Thoracic aorta (tissue), 2 donors: ENCODE measurements around the gene BCKDHB. TPM values are rescaled to one million over a fixed set of nuclear protein-coding genes. Genes with fewer than 3 reads are reported as not detected.

Source experiments
- ATAC-seq: fragments of 150-250 bp; one replicate; pipeline ENCODE4 v1.8.0; 2017; ENCODE audit warnings: low read depth; ENCODE audit not compliant: insufficient number of reproducible peaks, low FRiP score
- DNase-seq: peaks from one replicate; pipeline ENCODE4 v3.0.0-alpha.2; 2020; ENCODE audit warnings: low spot score
- H3K27ac ChIP-seq, 2 donors: fragments of 200-600 bp; sonication (generic); 1 replicate in 1 of 2; 2 replicates in 1 of 2; pipeline ENCODE4 v1.5.1; 2016; ENCODE audit warnings: mild to moderate bottlenecking in 2 of 2, moderate library complexity in 2 of 2
- H3K27me3 ChIP-seq: fragments of 200-600 bp; sonication (generic); replicated peaks from 2 replicates; pipeline ENCODE4 v1.6.0; 2016; ENCODE audit warnings: mild to moderate bottlenecking; ENCODE audit not compliant: insufficient read depth
- H3K36me3 ChIP-seq: fragments of 200-600 bp; sonication (generic); one replicate; pipeline ENCODE4 v1.5.1; 2016
- H3K4me1 ChIP-seq, 2 donors: fragments of 200-600 bp; sonication (generic); 1 replicate in 1 of 2; 2 replicates in 1 of 2; pipeline versions ENCODE4 v1.5.1 to v1.6.0; 2016; ENCODE audit warnings: low read depth in 2 of 2, mild to moderate bottlenecking in 1 of 2; ENCODE audit not compliant: control insufficient read depth in 1 of 2
- H3K4me3 ChIP-seq: fragments of 200-600 bp; sonication (generic); 2 replicates; pipeline ENCODE4 v1.5.1; 2016; ENCODE audit warnings: mild to moderate bottlenecking
- H3K9me3 ChIP-seq: fragments of 200-600 bp; sonication (generic); 2 replicates; pipeline ENCODE4 v1.5.1; 2016
- total RNA-seq, 2 donors: library from RNA; depleted of rRNA; stranded (reverse); fragments of >200 nt; gene quantifications; one replicate each; pipeline versions ENCODE4 v1.1.0 to v1.2.3, GENCODE V29; 2016
- TF ChIP-seq, protein P1 (sequence below): fragments of 200-600 bp; sonication (generic); IDR thresholded peaks from one replicate; pipeline ENCODE4 v1.5.1; 2019; ENCODE audit warnings: antibody characterized with exemption

BCKDHB gene
- total RNA-seq, 2 donors from 2014 or later = 14.1 to 22.1 TPM

DNA sequence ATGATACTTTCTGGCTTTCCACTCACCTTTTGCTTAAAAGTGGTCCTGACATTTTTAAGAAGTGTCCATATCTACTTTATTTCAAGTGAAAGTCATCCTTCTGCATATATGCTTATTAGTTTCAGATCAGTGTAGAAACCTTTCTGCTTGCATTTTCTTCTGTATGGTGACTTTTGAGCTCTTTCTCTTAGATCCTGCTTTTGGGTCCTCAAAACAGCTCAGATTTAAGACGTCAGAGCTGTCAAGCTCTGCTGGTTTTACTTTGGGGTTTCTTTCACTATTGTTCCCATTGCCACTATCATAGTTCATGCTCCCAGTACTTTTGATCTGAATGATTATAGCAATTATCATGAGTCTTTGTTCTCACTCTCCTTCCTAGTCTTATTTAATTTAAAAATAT is 41.7 kb downstream of the BCKDHB start:
- H3K4me1 ChIP-seq = peaks cover 19 to 26% of the 10 kb centered on the region in 2 donors
- TF ChIP-seq, protein P1, sequence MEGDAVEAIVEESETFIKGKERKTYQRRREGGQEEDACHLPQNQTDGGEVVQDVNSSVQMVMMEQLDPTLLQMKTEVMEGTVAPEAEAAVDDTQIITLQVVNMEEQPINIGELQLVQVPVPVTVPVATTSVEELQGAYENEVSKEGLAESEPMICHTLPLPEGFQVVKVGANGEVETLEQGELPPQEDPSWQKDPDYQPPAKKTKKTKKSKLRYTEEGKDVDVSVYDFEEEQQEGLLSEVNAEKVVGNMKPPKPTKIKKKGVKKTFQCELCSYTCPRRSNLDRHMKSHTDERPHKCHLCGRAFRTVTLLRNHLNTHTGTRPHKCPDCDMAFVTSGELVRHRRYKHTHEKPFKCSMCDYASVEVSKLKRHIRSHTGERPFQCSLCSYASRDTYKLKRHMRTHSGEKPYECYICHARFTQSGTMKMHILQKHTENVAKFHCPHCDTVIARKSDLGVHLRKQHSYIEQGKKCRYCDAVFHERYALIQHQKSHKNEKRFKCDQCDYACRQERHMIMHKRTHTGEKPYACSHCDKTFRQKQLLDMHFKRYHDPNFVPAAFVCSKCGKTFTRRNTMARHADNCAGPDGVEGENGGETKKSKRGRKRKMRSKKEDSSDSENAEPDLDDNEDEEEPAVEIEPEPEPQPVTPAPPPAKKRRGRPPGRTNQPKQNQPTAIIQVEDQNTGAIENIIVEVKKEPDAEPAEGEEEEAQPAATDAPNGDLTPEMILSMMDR = no peak
- no peaks in the 10 kb centered on the region for H3K9me3 ChIP-seq
- H3K27ac ChIP-seq = no peak overlapping the region
- no peak for DNase-seq
- no peak overlapping the region for H3K4me3 ChIP-seq
- no peaks in the 10 kb centered on the region for H3K36me3 ChIP-seq
- no peak for ATAC-seq
- no peaks in the 10 kb centered on the region for H3K27me3 ChIP-seq

DNA sequence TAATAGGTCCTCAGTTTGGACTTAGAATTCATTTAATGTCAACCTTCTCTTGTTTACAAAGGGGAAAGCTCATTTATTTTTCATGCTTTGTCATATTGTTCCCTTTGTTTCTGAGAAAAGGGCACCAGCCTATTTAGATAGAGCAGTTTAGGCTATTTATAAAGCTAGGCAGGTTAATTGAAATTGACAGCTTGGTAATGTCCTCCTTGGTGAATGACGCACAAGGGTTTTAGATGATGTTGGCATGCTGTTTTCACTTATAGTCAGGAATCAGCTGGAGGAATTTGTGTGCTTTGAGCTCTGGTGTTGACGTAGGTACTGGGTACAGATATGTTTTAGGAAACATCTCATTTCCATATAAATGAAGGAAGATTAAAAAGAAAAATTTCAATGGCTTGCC is 45.2 kb downstream of the BCKDHB start:
- H3K27ac ChIP-seq = no peak overlapping the region
- H3K9me3 ChIP-seq = no peaks in the 10 kb centered on the region
- H3K27me3 ChIP-seq = no peaks in the 10 kb centered on the region
- no peak for DNase-seq
- TF ChIP-seq, protein P1 = no peak
- no peak overlapping the region for H3K4me3 ChIP-seq
- no peak for ATAC-seq
- no peaks in the 10 kb centered on the region for H3K36me3 ChIP-seq
- H3K4me1 ChIP-seq = no peaks in the 10 kb centered on the region

DNA sequence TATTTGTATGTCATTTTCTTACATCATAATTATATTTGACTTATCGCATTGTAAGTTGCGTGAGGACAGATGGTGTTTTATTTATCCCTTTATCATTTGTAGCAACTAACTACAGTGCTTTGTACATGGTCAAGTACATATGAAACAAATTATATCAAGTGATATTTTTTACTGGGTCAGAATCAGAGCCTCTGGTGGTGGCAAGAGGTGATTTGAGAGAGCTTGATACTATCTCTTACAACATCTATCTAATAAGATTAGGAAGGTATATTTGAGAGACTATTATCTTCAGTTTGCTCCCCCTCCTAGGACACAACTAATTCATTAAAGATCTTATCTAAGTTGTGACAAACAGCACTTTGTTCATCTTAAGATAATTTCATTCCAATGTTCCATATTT is 47.7 kb downstream of the BCKDHB start:
- H3K36me3 ChIP-seq = no peaks in the 10 kb centered on the region
- no peaks in the 10 kb centered on the region for H3K9me3 ChIP-seq
- DNase-seq (no peak), ATAC-seq (no peak)
- no peaks in the 10 kb centered on the region for H3K27me3 ChIP-seq
- no peak overlapping the region for H3K27ac ChIP-seq
- H3K4me3 ChIP-seq = no peak overlapping the region
- no peaks in the 10 kb centered on the region for H3K4me1 ChIP-seq
- TF ChIP-seq, protein P1 = no peak

DNA sequence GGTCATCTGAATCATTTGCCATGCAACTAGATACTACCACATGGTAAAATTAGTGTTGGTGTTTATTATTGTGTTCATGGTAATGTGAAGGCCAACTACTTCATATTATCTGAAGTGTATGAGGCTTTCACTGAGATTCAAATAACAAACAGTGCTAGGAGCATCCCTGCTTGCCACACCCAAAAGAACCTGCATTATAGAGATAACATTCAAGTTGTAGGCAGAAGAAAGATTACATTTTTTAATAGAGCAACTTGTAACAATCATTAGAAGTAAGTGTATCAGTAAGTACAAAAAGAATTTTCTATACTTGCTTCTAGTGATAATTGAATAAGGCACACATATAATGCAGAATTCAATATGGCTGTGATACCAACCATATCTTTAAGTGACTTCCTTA is 49.8 kb downstream of the BCKDHB start:
- H3K27ac ChIP-seq = no peak overlapping the region
- no peak for DNase-seq
- ATAC-seq = no peak
- TF ChIP-seq, protein P1 = no peak
- no peaks in the 10 kb centered on the region for H3K9me3 ChIP-seq
- no peaks in the 10 kb centered on the region for H3K27me3 ChIP-seq
- H3K36me3 ChIP-seq = no peaks in the 10 kb centered on the region
- H3K4me1 ChIP-seq = no peaks in the 10 kb centered on the region
- H3K4me3 ChIP-seq = no peak overlapping the region

DNA sequence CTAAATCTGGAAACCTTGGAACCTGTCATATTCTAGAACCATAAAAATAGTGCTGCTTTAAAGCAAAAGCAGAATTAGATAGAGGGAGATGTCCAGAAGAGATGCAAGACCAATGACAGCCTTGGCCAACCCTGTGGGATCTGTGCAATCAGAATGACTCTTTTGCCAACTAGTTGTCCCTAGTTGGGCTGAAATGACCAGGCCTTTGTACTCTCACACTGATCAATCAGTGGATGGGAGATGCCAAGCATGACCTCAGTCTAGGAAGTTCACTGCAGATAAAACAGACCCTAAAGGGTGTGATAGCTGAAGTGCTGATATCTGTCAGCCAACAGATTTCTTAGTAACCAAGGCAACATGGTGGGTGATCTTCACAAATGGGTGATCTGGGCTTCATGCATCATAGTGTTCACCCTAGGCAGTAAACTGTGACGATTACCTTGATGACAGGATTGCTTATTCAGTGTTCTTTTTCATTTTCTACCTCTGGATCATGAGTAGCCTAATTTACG is 52.1 kb downstream of the BCKDHB start:
- ATAC-seq (no peak), DNase-seq (no peak)
- Histone ChIP-seq H3K27ac (no peak overlapping the region), H3K4me1 (no peaks in the 10 kb centered on the region), H3K36me3 (no peaks in the 10 kb centered on the region), H3K27me3 (no peaks in the 10 kb centered on the region), H3K4me3 (no peak overlapping the region), H3K9me3 (no peaks in the 10 kb centered on the region)
- TF ChIP-seq, protein P1 = no peak
